GM21526 (cell line): ENCODE results near the gene ACTN1.

Experiments
- ATAC-seq: cut with Tn5 transposase; IDR thresholded peaks from one replicate; pipeline ENCODE4 v1.9.1; 2021; ENCODE audit warnings: moderate library complexity; ENCODE audit not compliant: unreplicated experiment, low FRiP score

The ACTN1 gene

GRCh38 chr14:68952531-68953195 is 26.4 kb downstream of the ACTN1 start:
- ATAC-seq, result no peak

DNA sequence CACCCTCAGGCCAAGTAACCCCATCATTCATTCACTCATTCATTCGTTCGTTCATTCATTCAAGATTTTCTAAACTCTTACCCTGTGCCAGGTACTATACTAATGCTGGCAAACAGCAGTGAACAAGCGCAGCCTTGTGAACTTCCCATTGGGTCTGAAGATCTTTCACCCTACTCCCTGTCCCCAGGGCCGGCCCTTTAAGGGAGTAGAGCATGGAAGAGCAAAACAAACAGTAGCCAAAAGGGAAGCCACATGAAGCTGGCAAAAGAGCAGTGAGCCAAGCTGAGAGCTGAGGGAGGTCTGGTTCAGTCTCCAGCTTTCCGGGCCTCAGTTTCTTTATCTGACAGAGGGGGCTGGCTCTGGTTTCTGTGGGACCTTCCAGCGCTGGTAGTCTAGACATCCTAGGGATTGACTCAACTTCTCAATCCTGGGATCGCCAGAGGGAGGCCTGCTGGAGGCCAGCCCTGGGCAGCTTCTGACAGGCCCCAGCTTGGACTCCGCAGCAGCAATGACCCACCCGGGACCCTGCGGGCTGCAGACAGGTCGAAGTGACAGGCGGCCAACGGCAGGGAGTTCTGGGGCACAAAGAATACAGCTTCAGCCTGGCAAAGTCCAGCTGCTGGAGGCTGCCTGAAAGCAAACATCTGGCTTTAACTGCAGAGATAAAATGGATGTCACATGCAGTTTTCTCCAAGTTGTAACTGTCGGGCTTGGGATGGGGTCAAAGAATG is 27.1 kb downstream of the ACTN1 start:
- ATAC-seq, result no peak

- ATAC-seq, result no peak
These were observed 27.9 kb downstream of the ACTN1 start for GRCh38 chr14:68951035-68951797.

GRCh38 chr14:68950111-68950510 is 29.0 kb downstream of the ACTN1 start:
- ATAC-seq, result no peak

DNA sequence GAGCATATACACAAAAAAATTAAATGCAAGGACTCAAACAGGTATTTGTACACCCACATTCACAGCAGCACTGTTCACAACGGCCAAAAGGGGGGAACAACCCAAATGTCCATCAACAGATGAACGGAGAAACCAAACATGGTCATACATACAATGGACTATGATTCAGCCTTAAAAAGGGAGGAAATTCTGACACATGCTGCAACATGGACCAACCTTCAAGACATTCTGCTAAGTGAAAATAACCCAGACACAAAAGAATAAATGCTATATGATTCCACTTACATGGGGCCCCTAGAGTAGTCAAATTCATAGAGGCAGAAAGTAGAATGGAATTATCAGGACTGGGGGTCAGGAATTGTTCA is 29.5 kb downstream of the ACTN1 start:
- no peak for ATAC-seq

GRCh38 chr14:68948686-68949600 is 30.2 kb downstream of the ACTN1 start:
- no peak for ATAC-seq

- no peak for ATAC-seq
These were observed 31.3 kb downstream of the ACTN1 start for GRCh38 chr14:68947802-68948201.

- ATAC-seq, result no peak
These were observed 32.6 kb downstream of the ACTN1 start for GRCh38 chr14:68946489-68946822.

DNA sequence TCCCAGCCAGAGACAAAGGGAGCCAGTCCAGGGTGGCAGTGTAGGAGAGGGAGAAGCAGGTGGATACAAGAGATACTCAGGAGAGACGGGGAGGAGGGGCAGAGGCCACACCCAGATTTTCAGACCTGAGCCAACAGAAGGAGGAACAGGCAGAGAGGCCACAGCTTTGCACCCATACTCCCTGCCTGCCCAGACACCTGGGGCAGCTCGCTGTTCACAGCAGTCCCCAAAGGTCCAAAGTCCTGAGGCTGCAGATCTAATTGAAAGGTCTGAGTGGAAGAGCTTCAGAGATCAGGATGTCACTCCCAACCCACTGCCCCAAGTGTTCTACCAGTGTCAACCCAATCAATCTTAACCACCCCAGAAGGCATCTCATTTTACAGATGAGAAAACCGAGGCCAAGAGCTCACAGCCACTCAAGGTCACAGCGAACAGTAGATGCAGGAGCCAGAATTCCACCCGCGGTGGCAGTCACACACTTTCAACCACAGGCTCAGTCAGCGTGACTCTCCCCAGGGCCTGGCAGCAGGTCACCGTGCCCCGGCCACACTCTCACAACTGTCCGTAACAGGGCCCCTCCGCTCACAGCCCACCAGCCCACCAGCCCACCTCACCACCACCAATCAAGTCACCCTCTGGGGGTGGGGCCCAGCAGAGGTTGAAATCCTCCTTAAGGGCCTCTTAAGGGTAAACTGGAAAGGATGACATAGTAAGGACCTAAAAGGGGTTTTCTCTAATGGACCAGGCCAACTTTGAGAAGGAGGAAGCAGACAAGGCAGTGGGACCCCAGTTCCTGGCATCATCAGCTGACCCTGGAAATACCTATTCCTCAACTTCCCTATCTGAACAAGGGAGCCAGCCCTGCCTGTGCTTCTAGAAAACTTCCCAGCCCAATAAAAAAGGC is 33.3 kb downstream of the ACTN1 start:
- ATAC-seq, result no peak

DNA sequence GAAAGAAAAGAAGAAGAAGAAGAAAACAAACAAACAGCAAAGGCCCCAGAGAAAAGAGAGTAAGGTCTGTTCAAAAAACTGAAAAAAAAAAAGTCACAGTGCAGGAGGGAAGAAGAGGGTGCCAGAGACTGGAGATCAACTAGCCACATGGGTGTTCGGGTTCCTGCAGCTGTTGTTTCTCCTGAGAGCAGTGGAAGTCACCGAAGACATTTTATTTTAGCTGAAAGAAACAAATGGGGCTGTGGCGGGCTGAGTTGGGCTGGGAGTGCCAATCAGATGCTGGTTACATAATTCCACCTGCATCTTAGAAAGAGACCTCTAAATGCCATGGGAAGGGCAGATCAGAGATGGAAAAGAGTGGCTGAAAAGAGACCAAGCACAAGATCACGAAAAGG is 33.9 kb downstream of the ACTN1 start:
- no peak for ATAC-seq

- no peak for ATAC-seq
These were observed 34.9 kb downstream of the ACTN1 start for GRCh38 chr14:68944162-68944561.

GRCh38 chr14:68943107-68943506 is 36.0 kb downstream of the ACTN1 start:
- no peak for ATAC-seq

DNA sequence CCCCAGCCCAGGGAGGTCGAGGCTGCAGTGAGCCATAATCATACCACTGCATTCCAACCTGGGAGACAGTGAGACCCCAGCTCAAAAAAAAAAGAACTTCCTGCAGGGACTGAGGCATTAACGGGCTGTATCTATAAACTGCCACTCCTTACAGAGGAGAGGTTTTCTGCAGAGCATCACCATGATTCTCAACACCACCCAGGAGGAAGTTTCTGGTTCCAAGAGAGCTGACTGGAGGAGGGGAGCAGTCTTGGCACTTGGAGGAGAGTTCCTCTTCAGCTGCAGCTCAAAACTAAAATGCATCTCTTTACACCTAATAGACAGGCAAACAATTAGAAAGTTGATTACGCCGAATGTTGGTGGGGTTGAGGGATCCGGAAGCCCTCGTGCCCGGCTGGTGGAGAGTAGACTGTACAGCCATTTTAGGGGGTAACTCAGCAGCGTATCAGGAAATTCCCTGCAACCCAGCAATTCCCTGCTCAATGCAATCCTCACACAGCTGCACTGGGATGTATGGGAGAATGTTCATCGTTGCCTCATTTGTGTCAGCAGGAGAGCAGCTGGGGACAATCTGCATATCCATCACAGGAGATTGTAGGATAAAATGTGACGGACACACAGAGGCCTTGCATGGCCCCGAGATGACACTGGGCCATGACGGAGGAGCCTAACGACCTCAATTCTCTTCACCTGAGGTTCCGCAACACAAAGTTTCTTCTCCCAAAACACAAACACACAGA is 36.6 kb downstream of the ACTN1 start:
- no peak for ATAC-seq

DNA sequence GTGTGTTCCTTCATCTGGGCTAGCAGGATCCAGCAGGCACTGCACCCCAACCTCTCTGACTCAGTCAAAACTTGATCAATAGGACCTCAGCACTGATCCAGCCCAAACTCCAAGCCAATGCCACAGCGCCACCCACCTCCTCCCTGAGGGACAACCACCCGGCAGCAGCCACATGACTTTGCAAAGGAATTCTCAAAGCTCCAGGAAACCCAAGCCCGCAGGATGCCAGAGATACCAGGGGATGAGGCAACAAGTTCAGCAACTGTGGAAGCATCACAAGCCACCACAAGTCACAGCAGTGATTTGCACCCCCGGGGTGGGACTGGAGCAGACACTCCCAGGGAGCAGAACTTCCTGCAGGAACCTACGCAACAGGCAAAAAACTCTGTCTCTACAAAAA is 37.3 kb downstream of the ACTN1 start:
- ATAC-seq, result no peak

GRCh38 chr14:68940614-68941185 is 38.4 kb downstream of the ACTN1 start:
- ATAC-seq, result no peak

- ATAC-seq, result no peak
These were observed 39.0 kb downstream of the ACTN1 start for GRCh38 chr14:68939893-68940613.

DNA sequence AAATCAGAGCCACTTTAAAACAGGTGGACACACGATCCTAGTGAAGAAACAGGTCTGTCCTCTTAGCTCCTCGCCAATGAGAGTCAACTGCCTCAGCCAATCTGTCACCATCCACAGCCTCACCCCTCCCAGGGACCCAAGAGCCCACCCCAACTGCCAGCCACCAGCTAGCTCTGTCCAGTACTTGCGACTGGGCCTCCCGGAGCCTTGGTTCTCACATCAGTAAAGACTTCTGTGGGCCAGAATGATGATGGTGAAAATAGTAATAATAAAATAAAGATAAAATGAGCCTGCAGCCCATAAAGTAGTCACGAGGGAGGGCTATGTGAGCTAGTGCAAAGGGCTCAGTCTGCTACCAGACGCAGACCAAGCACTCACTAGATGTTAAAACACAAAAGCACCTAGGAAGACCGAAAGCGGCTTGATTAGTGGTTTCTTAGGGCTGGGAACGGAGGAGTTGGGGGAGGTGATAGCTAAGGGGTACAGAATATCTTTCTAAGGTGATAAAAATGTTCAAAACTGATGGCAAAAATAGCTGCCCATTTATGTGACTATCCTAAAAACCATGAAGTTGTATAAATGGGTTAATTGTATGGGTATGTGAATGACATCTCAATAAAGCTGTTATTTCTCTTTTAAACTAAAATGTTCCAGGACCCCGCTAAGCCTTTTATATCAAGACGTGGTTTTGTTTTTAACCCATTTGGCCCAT is 39.8 kb downstream of the ACTN1 start:
- no peak for ATAC-seq
